HG02970 (cell line): ENCODE data around the gene AADACL4.
"Not testable (repeated sequence)": the region's sequence is repeated elsewhere in the genome, so short reads cannot be mapped to it uniquely, and the experiment has no call there.

Experiments used
- ATAC-seq: cut with Tn5 transposase; IDR thresholded peaks from one replicate; pipeline ENCODE4 v1.9.1; 2021; ENCODE audit warnings: mild to moderate bottlenecking, moderate library complexity, moderate number of reproducible peaks; ENCODE audit not compliant: unreplicated experiment, low FRiP score

The AADACL4 gene

DNA sequence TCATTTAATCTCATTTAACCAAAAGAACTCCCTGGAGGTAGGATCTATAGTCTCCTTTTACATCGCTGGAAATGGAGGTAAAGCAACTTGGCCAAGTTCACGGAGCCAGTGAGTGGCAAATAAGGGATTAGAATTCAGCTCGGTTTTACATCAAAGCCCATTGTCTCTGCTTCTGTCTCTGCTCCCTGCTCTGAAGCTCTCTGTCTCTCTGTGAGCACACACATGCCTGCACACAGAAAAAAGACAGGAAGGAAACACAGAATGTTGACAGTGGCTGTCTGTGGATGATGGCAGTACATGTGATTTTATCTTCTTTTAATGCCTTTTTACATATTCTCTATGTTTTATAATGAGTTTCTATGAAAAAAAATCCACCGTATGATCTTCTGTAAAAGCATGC is 17.0 kb upstream of the AADACL4 start:
- no peak for ATAC-seq

- no peak for ATAC-seq
Observed at GRCh38 chr1:12627296-12627695, 16.6 kb upstream of the AADACL4 start.

- no peak for ATAC-seq
Observed at GRCh38 chr1:12629511-12629956, 14.4 kb upstream of the AADACL4 start.

- no peak for ATAC-seq
Observed at GRCh38 chr1:12629985-12630760, 13.7 kb upstream of the AADACL4 start.

GRCh38 chr1:12630946-12631530 is 12.8 kb upstream of the AADACL4 start:
- ATAC-seq: no peak

- no peak for ATAC-seq
Observed at GRCh38 chr1:12631571-12631970, 12.3 kb upstream of the AADACL4 start.

GRCh38 chr1:12634156-12634555 is 9.7 kb upstream of the AADACL4 start:
- no peak for ATAC-seq

DNA sequence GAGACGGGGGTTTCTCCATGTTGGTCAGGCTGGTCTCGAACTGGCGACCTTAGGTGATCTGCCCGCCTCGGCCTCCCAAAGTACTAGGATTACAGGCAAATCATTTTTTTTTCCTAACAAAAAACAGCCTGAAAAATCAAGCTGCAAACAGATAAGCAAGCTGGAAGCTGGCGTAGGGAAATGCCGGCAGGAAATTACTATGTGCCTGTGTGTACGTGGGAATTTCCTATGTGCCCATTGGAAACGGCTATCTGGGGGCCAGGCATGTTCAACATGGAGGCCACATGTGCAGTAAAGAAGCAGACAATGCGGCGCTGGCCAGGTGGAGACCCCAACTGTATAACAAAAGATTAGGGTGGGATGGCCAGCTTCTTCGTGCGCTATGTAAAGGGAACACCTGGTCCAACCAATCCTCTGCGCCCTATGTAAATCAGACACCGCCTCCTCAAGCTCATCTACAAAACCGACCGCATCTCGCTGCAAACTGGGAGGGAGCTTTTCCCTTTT is 9.1 kb upstream of the AADACL4 start:
- no peak for ATAC-seq

GRCh38 chr1:12636098-12636950 is 7.6 kb upstream of the AADACL4 start:
- no peak for ATAC-seq

GRCh38 chr1:12637693-12638092 is 6.2 kb upstream of the AADACL4 start:
- ATAC-seq: no peak

DNA sequence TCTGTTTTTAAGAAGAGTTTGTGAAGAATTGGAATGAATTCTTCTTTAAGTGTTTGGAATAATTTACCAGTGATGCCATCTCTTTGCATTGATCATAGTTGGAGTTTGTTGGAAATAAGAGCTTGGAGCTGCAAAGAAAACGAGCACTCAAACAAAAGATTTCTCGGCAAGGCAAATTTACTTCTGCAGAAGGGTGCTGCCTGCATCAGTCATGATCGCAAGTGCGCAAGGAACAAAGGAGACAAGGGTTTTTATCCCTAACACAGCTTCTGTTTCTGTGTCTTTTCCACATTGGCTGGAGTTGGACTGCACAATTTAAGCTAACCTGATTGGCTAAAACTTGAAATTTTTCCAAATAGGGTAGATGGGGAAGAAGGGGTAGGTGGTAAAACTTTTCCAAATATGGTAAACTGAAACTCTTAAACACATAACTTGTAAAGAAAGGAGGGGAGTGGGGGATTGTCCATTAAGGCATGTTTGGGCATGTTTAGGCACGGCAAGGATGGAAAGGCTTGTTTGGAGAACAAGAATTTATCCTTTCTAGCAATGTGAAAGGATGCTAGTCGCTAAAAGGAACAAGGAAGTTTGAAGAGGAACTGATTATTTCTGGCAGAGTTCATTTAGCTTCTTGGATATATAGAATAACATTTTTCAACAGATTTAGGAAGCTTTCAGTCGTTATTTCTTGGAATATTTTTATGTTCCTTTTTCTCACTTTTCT is 3.5 kb upstream of the AADACL4 start:
- no peak for ATAC-seq

- no peak for ATAC-seq
Observed at GRCh38 chr1:12640958-12641272, 3.0 kb upstream of the AADACL4 start.

GRCh38 chr1:12643079-12643478 is 806 bp upstream of the AADACL4 start:
- no peak for ATAC-seq

DNA sequence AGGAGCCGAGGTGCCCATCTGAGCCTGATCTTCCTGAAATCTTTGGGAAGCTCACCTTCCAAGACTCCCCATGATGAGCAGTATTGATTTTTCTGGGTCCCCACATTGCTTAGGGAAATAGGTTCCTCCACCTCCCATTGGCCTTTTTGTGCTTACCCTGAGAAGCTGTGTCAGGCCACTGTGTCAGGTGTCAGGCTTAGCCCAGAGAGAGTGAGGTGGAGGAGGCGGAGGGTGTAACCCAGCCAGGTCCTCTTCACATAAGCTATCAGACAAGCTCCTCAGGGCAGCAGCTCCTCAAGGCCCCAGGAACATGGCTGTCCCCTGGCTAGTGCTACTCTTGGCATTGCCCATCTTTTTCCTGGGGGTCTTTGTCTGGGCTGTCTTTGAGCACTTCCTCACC is 352 bp downstream of the AADACL4 start:
- ATAC-seq: no peak

DNA sequence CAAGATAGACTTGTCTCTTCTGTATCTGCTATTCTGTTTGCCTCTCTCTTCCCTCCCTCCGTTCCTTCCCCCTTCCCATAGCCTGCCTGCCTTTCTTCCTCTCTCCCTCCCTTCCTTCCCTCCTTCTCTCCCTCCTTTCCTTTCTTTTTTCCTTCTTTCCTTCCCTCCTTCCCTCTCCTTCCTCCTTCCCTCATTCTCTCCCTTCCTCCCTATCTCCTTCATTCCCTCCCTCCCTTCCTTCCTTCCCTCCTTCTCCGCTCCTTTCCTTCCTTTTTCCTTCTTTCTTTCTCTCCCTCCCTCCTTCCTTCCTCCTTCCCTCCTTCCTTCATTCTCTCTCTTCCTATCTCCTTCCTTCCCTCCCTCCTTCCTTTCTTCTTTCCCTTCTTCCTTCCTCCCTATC is 944 bp downstream of the AADACL4 start:
- ATAC-seq: no peak

DNA sequence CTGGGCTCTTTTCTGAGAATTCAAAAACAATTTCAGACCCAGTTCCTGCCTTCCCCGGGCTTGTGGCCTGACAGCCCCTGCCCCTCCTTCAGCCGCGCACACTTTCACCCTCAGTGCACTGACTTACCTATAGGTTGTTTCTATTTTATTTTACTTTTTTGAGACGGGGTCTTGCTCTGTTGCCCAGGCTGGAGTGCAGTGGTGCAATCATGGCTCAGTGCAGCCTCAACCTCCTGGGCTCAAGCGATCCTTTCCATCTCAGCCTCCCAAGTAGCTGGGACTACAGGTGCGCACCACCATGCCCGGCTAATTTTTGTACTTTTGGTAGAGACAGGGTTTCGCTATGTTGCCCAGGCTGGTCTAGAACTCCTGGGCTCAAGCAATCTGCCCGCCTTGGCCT is 1.5 kb downstream of the AADACL4 start:
- ATAC-seq: not testable (repeated sequence)

DNA sequence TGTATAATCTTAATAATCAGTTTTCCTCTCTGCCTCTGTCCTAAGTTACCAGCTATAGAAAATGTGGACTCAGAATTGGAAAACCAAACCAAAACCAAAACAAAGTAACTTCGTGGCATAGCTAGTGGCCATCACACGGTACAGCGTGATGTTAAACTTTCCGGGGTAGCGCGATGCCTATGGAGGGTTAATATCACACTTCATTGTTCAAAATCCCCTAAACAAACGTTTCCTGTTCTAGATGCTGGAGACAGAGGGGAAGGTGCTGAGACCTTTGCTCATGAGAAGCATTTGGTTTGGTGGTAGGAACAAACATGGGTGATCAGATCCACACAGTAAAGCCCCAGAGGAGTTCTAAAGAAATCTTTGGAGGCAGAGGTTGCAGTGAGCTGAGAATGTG is 4.9 kb downstream of the AADACL4 start:
- no peak for ATAC-seq

- no peak for ATAC-seq
Observed at GRCh38 chr1:12649971-12650421, 6.1 kb downstream of the AADACL4 start.

DNA sequence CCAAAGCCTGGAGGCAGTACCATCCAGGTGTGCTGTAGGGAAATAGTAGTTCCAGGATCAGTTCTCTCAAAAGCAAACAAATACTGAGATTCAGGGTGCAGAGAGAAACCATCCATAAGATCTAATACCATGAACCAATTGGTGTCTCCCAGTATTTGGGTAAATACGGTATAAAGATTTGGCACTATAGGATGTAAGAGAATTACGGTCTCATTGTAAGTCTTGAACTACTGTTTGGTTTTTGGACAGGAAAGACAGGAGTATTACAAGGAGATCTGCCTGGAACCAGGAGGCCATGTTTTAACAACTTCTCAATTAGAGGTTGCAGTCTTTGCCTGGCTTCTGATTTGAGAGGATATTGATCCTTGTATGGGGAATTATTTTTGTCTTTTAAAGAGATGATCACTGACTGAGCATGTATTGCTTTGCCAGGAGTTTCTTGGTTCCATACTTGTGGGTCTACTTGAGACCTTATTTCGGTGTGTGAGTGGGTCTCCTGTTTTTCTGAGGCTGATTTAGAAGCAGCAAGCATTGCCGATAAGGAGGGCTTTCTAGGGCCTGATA is 10.2 kb downstream of the AADACL4 start:
- no peak for ATAC-seq

GRCh38 chr1:12654657-12655056 is 10.8 kb downstream of the AADACL4 start:
- ATAC-seq: no peak
